Endothelial cell of umbilical vein (primary cell): ENCODE data around the gene SMIM31.

Experiments
- CTCF ChIP-seq, 2 donors: IDR thresholded peaks; 1 replicate in 1 of 2; 2 replicates in 1 of 2; pipeline ENCODE4 v1.5.1; 2011; ENCODE audit warnings: low read length in 2 of 2, mild to moderate bottlenecking in 2 of 2, moderate library complexity in 2 of 2, control low read depth in 1 of 2, inconsistent platforms in 1 of 2, low read depth in 1 of 2; ENCODE audit not compliant: insufficient read depth in 1 of 2; ENCODE audit errors: extremely low read depth in 1 of 2
- EZH2 ChIP-seq: IDR thresholded peaks from 2 replicates; pipeline ENCODE4 v1.6.1; 2012; ENCODE audit warnings: borderline replicate concordance, low read depth, mild to moderate bottlenecking, moderate library complexity, low read length, inconsistent platforms; ENCODE audit not compliant: severe bottlenecking
- FOS ChIP-seq: IDR thresholded peaks from 2 replicates; pipeline ENCODE4 v1.6.1; 2011; ENCODE audit warnings: mild to moderate bottlenecking, low read length, moderate library complexity, borderline replicate concordance; ENCODE audit not compliant: insufficient read depth
- GATA2 ChIP-seq: IDR thresholded peaks from 2 replicates; pipeline ENCODE4 v1.7.0; 2011; ENCODE audit warnings: low read depth, mild to moderate bottlenecking, moderate library complexity, mixed read lengths, low read length; ENCODE audit not compliant: insufficient read length, insufficient read depth
- JUN ChIP-seq: IDR thresholded peaks from 2 replicates; pipeline ENCODE4 v1.6.1; 2011; ENCODE audit warnings: borderline replicate concordance, low read depth; ENCODE audit not compliant: insufficient read length, insufficient read depth
- MYC ChIP-seq: IDR thresholded peaks from one replicate; pipeline ENCODE4 v1.6.1; 2011; ENCODE audit warnings: mild to moderate bottlenecking, low read depth, low read length
- POLR2A ChIP-seq: IDR thresholded peaks from 2 replicates; pipeline ENCODE4 v1.6.1; 2012; ENCODE audit warnings: low read depth, mild to moderate bottlenecking, control low read depth, low read length
- POLR2AphosphoS5 ChIP-seq: IDR thresholded peaks from 2 replicates; pipeline ENCODE4 v1.6.1; 2012; ENCODE audit warnings: low read depth, mild to moderate bottlenecking, control low read depth, low read length, moderate library complexity; ENCODE audit not compliant: insufficient read depth
- TF ChIP-seq, protein P1 (sequence below): IDR thresholded peaks from 2 replicates; pipeline ENCODE4 v1.6.1; 2011; ENCODE audit not compliant: insufficient read depth, insufficient read length

GRCh38 chr4:164706675-164707074 lies 47.3 kb upstream of the SMIM31 start:
- no peak for TF ChIP-seq CTCF (IDR thresholded peaks at IDR 0.05; ENCODE audit: extremely low read depth in 1 of 2, insufficient read depth in 1 of 2, low read depth in 1 of 2, low read length in 2 of 2)
- TF ChIP-seq JUN = no peak
- no peak for TF ChIP-seq POLR2A
- no peak for TF ChIP-seq EZH2
- TF ChIP-seq POLR2AphosphoS5 = no peak
- TF ChIP-seq, protein P1, sequence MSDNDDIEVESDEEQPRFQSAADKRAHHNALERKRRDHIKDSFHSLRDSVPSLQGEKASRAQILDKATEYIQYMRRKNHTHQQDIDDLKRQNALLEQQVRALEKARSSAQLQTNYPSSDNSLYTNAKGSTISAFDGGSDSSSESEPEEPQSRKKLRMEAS = no peak
- TF ChIP-seq GATA2 = no peak
- TF ChIP-seq MYC = no peak
- TF ChIP-seq FOS = no peak
